ENCODE data around the gene NIFK.
"Not testable (repeated sequence)": the region's sequence is repeated elsewhere in the genome, so short reads cannot be mapped to it uniquely, and the experiment has no call there.

The NIFK gene

DNA sequence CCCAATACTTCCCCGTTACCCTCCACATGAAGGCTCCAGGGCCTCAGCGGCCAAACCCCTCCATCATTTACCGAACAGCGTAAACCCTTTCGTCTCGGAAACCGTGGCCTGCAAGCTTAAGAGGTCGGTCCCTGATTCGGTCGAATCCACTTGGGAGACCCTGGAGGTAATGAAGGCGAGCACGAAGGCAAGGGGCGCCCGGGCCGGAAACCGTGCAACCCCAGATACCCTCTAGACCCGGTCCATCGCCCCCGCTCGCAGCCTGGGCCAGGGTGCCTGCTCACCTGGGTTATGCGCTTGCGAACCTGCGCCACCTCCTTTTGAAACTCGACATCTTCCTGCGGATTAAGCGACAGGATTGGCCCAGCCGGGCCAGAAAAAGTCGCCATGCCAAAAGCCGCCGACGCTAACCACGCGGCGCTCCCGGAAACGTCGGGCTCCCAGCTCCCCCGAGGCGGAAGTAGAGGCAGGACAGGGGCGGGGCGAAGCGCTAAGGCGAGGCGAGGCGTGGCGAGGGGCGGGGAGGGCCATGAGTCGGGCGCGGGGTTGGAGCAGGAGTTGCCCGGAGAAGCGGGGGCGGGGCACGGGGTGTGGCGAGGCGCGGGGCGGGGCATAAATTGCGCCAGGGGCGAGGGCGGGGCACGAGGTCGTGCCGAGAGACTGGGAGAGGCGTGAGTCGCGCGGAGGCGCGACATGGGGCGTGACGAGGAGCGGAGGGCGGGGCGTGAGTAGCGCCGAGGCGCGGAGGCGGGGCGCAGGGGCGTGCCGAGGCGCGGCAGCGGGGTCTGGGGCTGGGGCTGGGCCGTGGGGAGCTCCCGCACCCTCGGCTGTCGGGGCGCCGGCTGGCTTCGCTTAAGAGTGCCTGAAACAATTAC is at the start of gene NIFK:
Gene NIFK (minus strand): TSS at position 414 of the 875 bp plus-strand sequence. CDS start 25 bp downstream, at position 389.
- peak; percentile 100 for DNase-seq

DNA sequence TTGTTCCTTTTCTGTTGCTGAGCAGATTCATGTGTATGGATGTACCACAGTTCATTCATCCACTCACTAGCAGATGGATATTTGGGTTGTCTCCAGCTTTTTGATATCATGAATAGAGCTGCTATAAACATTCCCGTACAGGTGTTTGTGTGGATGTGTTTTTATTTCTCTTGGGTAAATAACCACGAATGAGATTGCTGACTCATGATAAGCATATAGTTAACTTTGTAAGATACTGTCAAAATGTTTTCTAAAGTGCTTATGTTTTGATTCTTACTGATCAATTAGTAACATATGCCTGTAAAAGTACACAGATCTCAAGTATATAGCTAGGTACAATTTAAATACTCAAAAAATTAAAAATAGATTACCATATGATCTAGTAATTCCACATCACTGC is 46.5 kb upstream of the NIFK start:
- no peak for DNase-seq

- DNase-seq = no peak
Measured at GRCh38 chr2:121778741-121779487, 42.2 kb upstream of the NIFK start.

- DNase-seq = no peak
Measured at GRCh38 chr2:121777699-121778058, 41.0 kb upstream of the NIFK start.

DNA sequence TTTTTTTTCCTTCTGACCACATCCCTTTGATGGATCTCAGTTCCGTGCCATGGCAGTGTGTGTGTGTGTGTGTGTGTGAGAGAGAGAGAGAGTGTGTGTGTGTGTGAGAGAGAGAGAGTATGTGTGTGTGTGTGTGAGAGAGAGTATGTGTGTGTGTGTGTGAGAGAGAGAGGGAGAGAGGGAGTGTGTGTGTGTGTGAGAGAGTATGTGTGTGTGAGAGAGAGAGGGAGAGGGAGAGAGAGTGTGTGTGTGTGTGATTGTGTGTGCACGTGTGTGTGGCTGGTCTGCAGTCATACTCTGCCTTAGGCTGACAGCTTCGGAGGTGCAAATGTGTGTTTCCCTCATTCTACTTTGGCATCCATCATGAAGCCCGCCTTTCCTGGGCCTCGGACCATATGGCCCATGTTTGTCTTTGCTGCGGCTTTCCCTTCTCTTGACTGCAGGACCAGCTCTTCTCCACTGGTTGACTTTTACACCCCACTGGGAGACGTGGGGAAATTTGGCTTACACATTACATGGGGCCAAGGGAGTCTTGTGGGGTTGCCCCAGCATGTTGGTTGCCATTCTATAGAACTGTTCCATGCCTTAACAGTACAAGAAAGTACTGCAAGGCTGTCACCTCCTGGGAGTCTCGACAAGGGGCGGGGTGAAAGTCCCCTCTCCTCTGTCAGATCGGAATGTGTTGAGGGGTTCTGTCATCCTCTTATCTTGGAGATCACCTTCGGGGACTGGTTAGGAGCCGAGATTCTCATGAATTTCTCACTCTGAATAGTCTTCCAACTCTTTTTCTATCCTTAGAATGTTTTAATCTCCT is 40.4 kb upstream of the NIFK start:
- no peak for DNase-seq

DNA sequence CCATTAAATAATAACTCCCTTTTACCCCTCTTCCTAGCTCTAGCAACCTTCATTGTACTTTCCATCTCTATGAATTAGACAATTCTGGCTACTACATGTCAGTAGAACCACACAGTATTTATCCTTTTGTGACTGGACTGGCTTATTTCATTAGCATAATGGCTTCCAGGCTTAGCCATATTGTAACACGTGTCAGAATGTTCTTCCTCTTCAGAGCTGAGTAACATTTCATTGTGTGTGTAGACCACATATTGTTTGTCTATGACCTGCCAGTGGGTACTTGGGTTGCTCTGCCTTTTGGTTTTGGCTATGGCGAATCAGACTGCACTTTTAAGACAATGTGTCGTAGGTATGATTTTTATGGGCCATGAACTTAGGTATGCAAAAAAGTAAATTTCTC is 39.7 kb upstream of the NIFK start:
- DNase-seq = no peak

DNA sequence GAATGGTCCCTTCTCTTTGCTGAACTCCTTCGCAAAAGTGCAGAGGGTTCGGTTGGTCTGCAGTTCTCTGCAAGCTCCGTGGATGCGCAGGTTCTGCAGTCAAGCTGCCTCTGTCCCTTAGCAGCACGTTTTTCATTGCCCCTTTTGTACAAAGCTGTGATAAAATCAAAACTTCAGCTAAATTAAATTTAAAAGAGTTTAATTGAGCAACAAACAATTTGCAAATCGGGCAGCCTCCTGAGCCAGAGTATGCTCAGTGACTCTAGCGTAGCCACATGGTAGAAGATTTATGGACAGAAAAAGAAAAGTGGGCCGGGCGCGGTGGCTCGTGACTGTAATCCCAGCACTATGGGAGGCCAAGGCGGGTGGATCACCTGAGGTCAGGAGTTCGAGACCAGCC is 37.6 kb upstream of the NIFK start:
- no peak for DNase-seq

DNA sequence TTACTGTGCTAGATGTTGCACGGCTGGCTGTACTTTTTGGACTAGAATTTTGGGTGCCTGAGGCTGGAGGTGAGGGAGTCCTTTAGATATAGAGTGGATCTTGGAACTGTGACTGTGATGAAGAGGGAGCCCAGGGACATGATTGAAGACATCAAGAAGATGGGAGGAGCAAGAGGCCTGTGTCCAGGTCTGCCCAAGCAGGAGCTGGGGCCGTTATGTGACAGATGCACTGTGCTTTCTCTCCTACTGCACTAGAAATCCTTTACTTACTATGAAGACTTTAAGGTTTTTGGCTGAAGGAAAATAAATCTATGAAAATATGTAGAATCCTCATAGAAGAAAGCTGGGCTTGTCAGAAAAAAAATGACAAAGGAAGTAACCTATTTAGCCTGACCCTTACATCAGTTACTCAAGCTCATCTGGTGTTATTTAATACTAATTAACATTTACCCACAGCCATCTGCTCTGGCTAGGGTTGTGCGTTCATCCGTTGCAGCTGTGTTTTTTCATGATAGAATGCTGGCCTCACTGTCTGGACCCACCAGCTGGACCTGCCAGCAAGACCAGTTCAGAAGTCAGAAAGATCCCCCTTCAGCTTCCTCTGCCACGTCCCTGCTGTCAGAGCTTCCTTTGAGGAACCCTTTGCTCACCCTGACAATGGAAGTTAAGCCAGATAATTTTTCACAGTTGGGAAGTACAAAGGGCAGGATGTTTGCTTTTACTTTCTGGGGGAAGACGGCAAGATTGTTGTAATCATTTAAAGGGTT is 35.5 kb upstream of the NIFK start:
- DNase-seq = no peak

GRCh38 chr2:121768143-121768755 is 31.6 kb upstream of the NIFK start:
- no peak for DNase-seq

- no peak for DNase-seq
Measured at GRCh38 chr2:121766624-121767023, 29.9 kb upstream of the NIFK start.

DNA sequence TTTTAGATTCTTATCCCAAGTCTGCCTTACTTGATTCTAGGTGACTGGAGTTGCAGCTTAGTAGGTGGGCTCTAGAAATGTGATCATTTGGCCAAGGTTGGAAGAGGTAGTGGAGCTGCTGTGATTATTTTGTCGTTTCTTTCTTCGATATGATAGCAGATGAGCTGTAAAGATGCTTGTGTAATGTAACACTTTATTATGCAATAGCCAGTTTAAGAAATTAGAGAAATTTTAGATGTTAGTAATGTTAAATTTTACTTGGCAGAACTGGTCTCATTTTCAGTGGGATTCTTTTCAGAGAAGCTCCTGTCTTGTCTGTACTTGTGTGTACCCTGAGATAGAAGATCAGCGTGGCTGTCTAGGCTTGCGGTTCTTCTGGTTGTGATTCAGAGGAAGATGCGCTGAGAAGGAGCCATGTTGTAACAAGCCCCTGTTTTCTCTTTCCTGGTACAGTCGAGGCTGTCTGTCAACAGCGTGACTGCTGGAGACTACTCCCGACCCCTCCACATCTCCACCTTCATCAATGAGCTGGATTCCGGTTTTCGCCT is 28.1 kb upstream of the NIFK start:
- no peak for DNase-seq

- DNase-seq = peak; percentile 97 to 98
Measured at GRCh38 chr2:121755237-121756111, 18.8 kb upstream of the NIFK start, which contains the start of gene TSN. TSS of gene TSN (plus strand) at chr2:121755651. CDS start at chr2:121755780, 129 bp downstream.

GRCh38 chr2:121754851-121755236 is 18.2 kb upstream of the NIFK start:
- DNase-seq = no peak

DNA sequence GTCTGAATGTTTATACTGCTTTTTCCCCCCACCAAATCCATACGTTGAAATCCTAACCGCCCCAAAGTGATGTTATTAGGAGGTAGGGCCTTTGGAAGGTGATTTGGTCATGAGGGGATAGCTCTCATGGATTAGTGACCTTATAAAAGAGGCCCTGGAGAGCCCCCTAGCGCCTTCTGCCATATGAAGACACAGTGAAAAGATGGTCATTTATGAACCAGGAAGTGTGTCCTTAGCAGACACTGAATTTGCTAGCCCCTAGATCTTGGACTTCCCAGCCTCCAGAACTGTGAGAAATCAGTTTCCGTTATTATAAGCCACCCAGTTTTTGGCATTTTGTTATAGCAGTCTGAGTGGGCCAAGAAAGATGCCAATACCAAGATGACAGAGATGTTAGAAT is 11.5 kb upstream of the NIFK start:
- DNase-seq = no peak

GRCh38 chr2:121746071-121746578 is 9.4 kb upstream of the NIFK start:
- DNase-seq = peak; percentile 38 to 61

DNA sequence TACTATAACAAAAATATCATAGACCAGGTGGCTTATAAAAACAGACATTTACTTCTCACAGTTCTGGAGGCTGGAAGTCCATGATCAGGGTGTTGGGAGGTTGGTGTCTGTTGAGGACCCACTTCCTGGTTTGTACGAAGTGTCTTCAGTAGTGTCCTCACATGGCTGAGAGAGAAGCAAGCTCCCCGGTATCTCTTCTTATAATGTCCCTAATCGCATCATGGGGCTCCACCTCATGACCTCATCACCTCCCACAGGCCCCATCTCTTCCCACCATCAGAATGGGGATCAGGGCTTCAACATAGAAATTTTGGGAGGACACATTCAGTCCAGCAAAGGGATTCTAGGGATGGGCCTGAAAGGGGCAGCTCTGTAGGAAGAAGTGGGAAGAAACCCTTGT is 4.8 kb upstream of the NIFK start:
- DNase-seq = no peak

DNA sequence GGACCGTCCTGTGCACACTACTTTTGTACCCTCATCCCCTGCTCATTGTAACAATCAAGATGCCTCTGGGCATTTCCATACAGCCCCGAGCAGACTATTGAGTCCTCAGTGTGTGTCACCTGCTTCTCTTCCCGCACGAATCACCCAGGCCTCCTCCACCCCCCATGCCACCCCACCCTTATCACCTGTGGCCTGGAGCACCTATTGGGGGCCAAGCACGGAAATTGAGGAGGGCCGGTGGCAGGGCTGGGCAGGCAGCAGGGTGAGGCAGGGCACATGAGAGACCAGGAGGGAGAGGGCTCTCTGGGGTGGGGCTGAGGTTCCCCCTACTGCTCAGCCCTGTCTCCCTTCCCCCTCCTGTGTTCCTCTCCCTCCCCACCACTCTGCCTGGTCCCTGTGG is 4.3 kb upstream of the NIFK start:
- DNase-seq = no peak

DNA sequence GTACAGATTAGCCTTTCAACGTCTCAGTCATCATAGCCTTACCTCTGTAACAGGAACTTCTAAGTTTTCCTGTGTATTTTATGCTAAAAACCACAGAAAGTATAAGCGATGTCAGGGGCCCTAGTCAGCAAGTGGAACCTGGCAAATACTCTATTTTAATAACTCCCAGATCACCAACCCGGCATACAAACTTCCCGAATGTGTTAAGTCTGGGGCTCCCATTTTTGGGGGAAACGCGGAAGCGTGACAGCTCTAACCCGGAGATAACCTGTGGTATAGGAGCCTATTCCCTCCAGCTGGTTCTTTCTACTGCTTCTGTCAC is 574 bp downstream of the NIFK start:
- DNase-seq = no peak

- DNase-seq = no peak
Measured at GRCh38 chr2:121735518-121736074, 1.1 kb downstream of the NIFK start.

GRCh38 chr2:121734544-121734943 is 2.1 kb downstream of the NIFK start:
- DNase-seq = not testable (repeated sequence)
